Panc1 (cell line): ENCODE measurements around the gene P2RY8.

Experiments used
- CTCF ChIP-seq: fragments of 450-650 bp; IDR thresholded peaks from 2 replicates; pipeline ENCODE4 v1.5.1; 2017; ENCODE audit warnings: mild to moderate bottlenecking
- POLR2AphosphoS5 ChIP-seq: IDR thresholded peaks from 2 replicates; pipeline ENCODE4 v1.6.1; 2012; ENCODE audit warnings: mild to moderate bottlenecking, low read depth, low read length, moderate library complexity
- SIN3A ChIP-seq: IDR thresholded peaks from 2 replicates; pipeline ENCODE4 v1.6.1; 2012; ENCODE audit warnings: low read depth, mild to moderate bottlenecking, low read length, moderate library complexity, borderline replicate concordance; ENCODE audit not compliant: insufficient read depth
- TCF7L2 ChIP-seq: IDR thresholded peaks from 2 replicates; pipeline ENCODE4 v1.6.1; 2011; ENCODE audit warnings: mild to moderate bottlenecking, low read depth, low read length, inconsistent platforms

GRCh38 chrX:1491851-1492349 is 45.1 kb downstream of the P2RY8 start:
- TF ChIP-seq CTCF = no peak
- TF ChIP-seq SIN3A = no peak
- no peak for TF ChIP-seq POLR2AphosphoS5
- no peak for TF ChIP-seq TCF7L2
